NCI-H748 (cell line): Measurements from ENCODE around the gene NCR2.

Experiments used
- DNase-seq: peaks from one replicate; lab custom pipeline; 2025; ENCODE audit not compliant: unreplicated experiment; lab: John Stamatoyannopoulos, UW

NCR2 gene

GRCh38 chr6:41356825-41357224 lies 21.4 kb downstream of the NCR2 start:
- DNase-seq, result no peak

GRCh38 chr6:41358503-41358902 lies 23.1 kb downstream of the NCR2 start:
- DNase-seq, result no peak

- no peak for DNase-seq
Observed at GRCh38 chr6:41359617-41360313, 24.4 kb downstream of the NCR2 start.

GRCh38 chr6:41360314-41360685 lies 24.9 kb downstream of the NCR2 start:
- DNase-seq, result no peak

DNA sequence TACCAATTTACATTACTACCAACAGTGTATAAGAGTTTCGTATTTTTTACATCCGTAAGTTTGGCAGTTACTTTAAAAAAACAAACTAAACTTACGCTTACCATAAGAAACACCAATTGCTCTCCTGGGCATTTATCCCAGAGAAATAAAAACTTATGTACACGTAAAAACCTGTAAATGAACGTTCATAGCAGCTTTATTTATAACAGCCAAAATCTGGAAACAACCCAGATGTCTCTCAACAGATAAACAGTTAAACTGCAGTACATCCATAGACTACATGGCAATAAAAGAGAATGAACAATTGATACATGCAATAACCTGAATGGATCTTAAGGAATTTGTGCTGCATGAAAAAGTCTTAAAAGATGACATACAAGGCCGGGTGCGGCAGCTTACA lies 30.7 kb downstream of the NCR2 start:
- no peak for DNase-seq

- no peak for DNase-seq
Observed at GRCh38 chr6:41367061-41367460, 31.7 kb downstream of the NCR2 start.

DNA sequence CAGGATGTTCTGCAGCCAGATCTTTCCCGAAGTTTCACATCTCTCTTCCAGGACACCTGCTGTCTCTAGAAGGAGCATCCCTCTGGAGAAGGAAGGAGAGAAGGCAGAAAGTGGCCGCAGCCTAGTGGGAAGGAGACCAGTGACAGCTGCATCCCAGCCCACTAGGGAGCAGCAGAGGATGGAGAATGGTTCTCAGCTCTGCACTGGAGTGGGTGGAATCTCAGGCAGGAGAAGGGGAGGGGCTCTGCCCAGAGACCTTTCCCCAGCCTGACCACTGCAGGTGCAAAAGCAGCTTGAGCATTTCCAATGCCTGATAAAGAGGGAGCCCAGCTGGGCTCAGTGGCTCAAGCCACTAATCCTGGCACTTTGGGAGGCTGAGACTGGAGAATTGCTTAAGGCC lies 32.3 kb downstream of the NCR2 start:
- peak; percentile 86 for DNase-seq

GRCh38 chr6:41370488-41371111 lies 35.2 kb downstream of the NCR2 start:
- no peak for DNase-seq

DNA sequence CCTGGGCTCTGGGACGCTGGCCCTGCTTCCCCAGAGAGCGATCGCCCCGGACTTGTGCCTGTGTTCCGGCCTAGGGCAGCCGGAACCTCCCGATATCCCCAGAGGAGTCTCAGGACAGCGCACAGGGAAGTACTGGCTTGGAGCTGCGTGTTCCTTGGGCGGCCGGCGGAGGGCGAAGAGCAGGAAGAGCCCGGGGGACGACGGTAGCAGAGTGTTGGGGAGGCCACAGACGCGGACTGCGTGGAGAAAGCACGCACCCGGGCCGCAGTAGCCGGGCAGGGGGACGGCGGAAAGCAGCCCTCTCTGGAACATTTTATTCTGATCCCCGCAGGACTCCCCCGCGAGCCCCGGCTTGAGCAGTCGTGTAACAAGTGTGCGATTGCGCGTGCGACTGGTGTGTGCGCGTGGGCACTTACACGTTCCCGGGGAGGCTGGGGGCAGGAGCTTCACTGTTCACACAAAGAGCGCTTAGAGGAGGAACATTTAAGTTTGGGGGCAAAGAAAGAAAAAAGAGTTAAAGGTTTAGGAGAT lies 36.1 kb downstream of the NCR2 start:
- peak; percentile 66 for DNase-seq

GRCh38 chr6:41371992-41372831 lies 36.8 kb downstream of the NCR2 start:
- DNase-seq, result peak; percentile 57

GRCh38 chr6:41372832-41373626 lies 37.6 kb downstream of the NCR2 start:
- peak; percentile 42 for DNase-seq

GRCh38 chr6:41373627-41373918 lies 38.2 kb downstream of the NCR2 start:
- no peak for DNase-seq

- peak; percentile 84 for DNase-seq
Observed at GRCh38 chr6:41373919-41374617, 38.7 kb downstream of the NCR2 start.

DNA sequence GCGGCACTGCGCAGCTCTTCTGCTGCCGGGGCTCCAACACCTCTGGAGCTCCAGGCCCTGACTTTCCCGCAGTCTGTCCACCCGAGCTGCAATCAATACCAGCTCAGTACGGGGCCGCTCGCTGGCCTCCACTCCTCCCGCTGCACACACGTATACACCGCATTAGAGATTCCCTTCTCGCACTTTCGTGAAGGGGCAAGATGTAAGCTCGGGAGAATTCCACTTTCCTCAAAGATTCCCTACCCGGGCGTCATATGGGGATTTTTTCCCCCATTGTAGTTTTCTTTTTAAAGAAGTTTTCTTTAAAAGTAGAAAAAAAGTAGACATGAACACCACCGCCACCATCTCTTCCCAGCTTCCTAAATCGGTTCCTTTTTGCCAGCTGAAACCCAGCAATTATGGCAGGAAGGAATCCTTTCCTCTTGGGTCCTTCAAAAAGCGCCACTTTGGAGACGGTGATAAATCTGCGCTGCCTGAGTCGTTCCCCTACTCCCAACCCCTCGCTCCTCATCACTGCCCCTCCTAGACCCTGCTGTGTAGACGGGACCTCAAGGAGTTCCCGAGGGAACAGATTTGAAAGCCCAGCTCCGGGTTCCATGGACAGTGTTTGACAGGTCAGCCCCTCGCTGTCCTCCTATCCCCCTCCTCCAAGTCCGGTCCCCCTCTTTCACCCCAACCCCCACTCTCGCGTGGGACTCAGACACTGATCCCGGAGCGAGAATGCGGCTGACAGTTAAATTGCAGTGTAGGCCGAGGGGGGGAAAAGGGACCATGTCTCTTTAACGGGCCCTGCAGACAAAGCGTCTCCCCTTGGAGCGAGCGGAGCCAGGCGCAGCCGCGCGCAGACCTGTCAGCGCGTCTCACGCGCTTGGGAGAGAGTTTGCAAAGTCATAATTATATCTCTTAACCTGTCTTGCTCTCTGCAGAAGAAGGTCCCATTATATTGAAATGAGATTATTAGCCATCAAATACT lies 39.5 kb downstream of the NCR2 start:
- DNase-seq, result peak; percentile 65

- no peak for DNase-seq
Observed at GRCh38 chr6:41375598-41376151, 40.3 kb downstream of the NCR2 start.

GRCh38 chr6:41376176-41376575 lies 40.8 kb downstream of the NCR2 start:
- DNase-seq, result no peak

DNA sequence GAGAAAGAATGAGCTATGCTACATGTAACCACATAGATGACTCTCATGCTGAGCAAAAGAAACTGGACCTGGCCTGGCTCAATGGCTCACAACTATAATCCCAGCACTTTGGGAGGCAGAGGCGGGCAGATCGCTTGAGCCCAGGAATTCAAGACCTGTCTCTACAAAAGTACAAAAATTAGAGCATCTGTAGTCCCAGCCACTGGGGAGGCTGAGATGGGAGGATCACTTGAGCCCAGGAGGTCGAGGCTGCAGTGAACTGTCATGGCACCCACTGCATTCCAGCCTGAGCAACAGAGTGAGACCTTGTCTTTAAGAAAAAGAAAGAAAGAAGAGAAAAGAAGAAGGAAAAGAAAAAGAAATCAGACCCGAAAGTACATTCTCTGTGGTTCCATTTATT lies 41.7 kb downstream of the NCR2 start:
- DNase-seq, result no peak

- no peak for DNase-seq
Observed at GRCh38 chr6:41379306-41379705, 43.9 kb downstream of the NCR2 start.

- no peak for DNase-seq
Observed at GRCh38 chr6:41386594-41386993, 51.2 kb downstream of the NCR2 start.
